AG04450 (cell line): ENCODE data around the gene NPLOC4. TPM values are rescaled to one million over a fixed set of nuclear protein-coding genes. Genes with fewer than 3 reads are reported as not detected.

ENCODE experiments used
- CTCF ChIA-PET: fragments of 300-600, 350-600 bp; formaldehyde crosslinking; extraction: SDS; loops from one replicate; lab custom pipeline; 2022; ENCODE audit warnings: antibody characterized with exemption, inconsistent platforms; lab: Charles Lee
- POLR2A ChIA-PET: fragments of 350-600 bp; formaldehyde crosslinking; extraction: SDS; loops from one replicate; lab custom pipeline; 2021; ENCODE audit warnings: antibody characterized with exemption, inconsistent platforms; lab: Yijun Ruan, JAX
- DNase-seq: peaks from one replicate; pipeline ENCODE4 v3.0.0-alpha.2; 2011; ENCODE audit warnings: low read depth, low spot score
- H3K27ac ChIP-seq: one replicate; pipeline ENCODE4 v1.5.1; 2012; ENCODE audit warnings: low read depth, low read length, control low read depth
- H3K27me3 ChIP-seq: one replicate; pipeline ENCODE4 v1.6.0; 2012; ENCODE audit warnings: low read length; ENCODE audit not compliant: control insufficient read depth, insufficient read depth
- H3K4me3 ChIP-seq: 2 replicates; pipeline ENCODE4 v1.5.1; 2011; ENCODE audit warnings: mild to moderate bottlenecking, low read depth, low read length, control low read depth
- H3K9me3 ChIP-seq: 2 replicates; pipeline ENCODE4 v1.5.1; 2012; ENCODE audit warnings: low read length; ENCODE audit not compliant: control insufficient read depth, insufficient read depth
- CTCF ChIP-seq: IDR thresholded peaks from 2 replicates; pipeline ENCODE4 v1.5.1; 2011; ENCODE audit warnings: low read depth, low read length, control low read depth, inconsistent platforms
- polyA plus RNA-seq: library from polyadenylated mRNA; depleted of rRNA; stranded (reverse); fragments of >200 nt; gene quantifications from 2 replicates; pipeline ENCODE4 v1.2.3, GENCODE V29; 2011

NPLOC4 gene
- polyA plus RNA-seq, 1 experiment, result 66.5 TPM

GRCh38 chr17:81656835-81657234 lies 19.9 kb upstream of the NPLOC4 start:
- ChIA-PET CTCF (no interaction called here), POLR2A (interaction anchor here (0.6 kb wide), 1 partner anchor 55 kb away, joined by 7 read pairs; no protein-coding TSS in a partner anchor)
- TF ChIP-seq CTCF, result no peak
- no peak for DNase-seq
- Histone ChIP-seq H3K27ac (no peak overlapping the region), H3K4me3 (no peak overlapping the region), H3K27me3 (no peaks in the 10 kb centered on the region), H3K9me3 (no peaks in the 10 kb centered on the region; the same call in 1 of the 2 replicates)

GRCh38 chr17:81656118-81656743 lies 19.3 kb upstream of the NPLOC4 start, which contains the start of gene PDE6G:
Gene PDE6G, minus strand, starts transcription at chr17:81656542. Its CDS starts 3,237 bp downstream, at chr17:81653305.
- Histone ChIP-seq H3K9me3 (no peaks in the 10 kb centered on the region; the same call in 1 of the 2 replicates), H3K27ac (no peak within 1 kb of the TSS), H3K4me3 (no peak within 1 kb of the TSS), H3K27me3 (no peaks in the 10 kb centered on the region)
- ChIA-PET POLR2A (interaction anchor here (0.6 kb wide), 1 partner anchor 54 kb away, joined by 7 read pairs; no protein-coding TSS in a partner anchor), CTCF (no interaction called here)
- no peak for DNase-seq
- no peak for TF ChIP-seq CTCF

GRCh38 chr17:81655378-81656117 lies 18.6 kb upstream of the NPLOC4 start:
- POLR2A ChIA-PET, result no interaction called here
- no peak for TF ChIP-seq CTCF
- DNase-seq, result no peak
- H3K4me3 ChIP-seq, result no peak overlapping the region
- CTCF ChIA-PET, result no interaction called here
- no peak overlapping the region for H3K27ac ChIP-seq
- no peaks in the 10 kb centered on the region; the same call in 1 of the 2 replicates for H3K9me3 ChIP-seq
- H3K27me3 ChIP-seq, result no peaks in the 10 kb centered on the region

GRCh38 chr17:81652906-81653771 lies 16.2 kb upstream of the NPLOC4 start:
- TF ChIP-seq CTCF, result no peak
- peaks cover 12% of the 10 kb centered on the region for H3K9me3 ChIP-seq
- no peak overlapping the region for H3K4me3 ChIP-seq
- ChIA-PET POLR2A (no interaction called here), CTCF (no interaction called here)
- peaks cover 8% of the 10 kb centered on the region for H3K27me3 ChIP-seq
- H3K27ac ChIP-seq, result no peak overlapping the region
- DNase-seq, result no peak
